SH-SY5Y (cell line): ENCODE results near the gene CSRNP2.

Experiments used
- GATA2 ChIP-seq: IDR thresholded peaks from 2 replicates; pipeline ENCODE4 v1.6.1; 2011; ENCODE audit warnings: mild to moderate bottlenecking, low read depth, low read length
- GATA3 ChIP-seq: IDR thresholded peaks from 2 replicates; pipeline ENCODE4 v1.6.1; 2011; ENCODE audit warnings: low read depth, mild to moderate bottlenecking, low read length, moderate library complexity

DNA sequence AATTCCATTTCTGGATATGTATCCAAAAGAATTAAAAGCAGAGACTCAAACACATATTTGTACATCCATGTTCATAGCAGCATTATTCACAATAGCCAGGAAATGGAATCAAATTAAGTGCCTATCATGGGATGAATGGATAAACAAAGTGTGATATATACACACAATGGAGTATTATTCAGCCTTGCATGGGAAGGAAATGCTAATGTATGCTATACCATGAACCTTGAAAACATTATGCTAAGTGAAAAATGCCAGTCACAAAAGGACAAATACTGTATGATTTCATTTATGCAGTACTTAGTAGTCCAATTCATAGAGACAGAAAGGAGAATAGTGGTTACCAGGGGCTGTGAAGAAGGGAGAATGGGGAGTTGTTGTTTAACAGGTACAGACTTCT lies 32.1 kb upstream of the CSRNP2 start:
- TF ChIP-seq GATA2 = no peak
- TF ChIP-seq GATA3 = no peak
